LNCAP (cell line): ENCODE data around the gene OR52I1.

Source experiments
- CTCF ChIP-seq: fragments of 450-650 bp; IDR thresholded peaks from 2 replicates; pipeline ENCODE4 v1.5.1; 2017; ENCODE audit warnings: mild to moderate bottlenecking

The OR52I1 gene

GRCh38 chr11:4642043-4642442 is 48.2 kb downstream of the OR52I1 start:
- TF ChIP-seq CTCF: no peak

DNA sequence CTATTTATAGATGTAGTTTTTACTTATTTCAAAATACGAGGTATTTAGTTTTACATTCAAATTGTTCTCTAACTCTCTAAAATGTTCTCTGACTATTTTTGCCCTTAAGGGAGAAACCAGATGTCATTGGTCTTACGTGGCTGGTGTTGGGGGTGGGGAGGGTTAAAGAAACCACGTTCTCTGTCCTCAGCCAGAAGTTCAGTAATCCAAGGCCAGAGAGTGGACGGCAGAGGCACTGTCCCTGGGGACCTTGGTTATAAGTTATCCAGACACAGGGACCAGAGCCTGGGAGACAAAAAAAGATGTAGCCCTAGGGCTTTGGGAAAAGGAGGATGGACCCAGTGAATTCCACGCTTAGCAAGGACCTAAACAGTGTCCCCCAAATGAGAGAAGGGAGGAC is 49.2 kb downstream of the OR52I1 start:
- TF ChIP-seq CTCF: no peak

GRCh38 chr11:4643682-4644081 is 49.8 kb downstream of the OR52I1 start, which contains the start of gene OR51E1:
TSS of gene OR51E1 (plus strand) at chr11:4643982. CDS start at chr11:4652527, 8,545 bp downstream.
- TF ChIP-seq CTCF: no peak

DNA sequence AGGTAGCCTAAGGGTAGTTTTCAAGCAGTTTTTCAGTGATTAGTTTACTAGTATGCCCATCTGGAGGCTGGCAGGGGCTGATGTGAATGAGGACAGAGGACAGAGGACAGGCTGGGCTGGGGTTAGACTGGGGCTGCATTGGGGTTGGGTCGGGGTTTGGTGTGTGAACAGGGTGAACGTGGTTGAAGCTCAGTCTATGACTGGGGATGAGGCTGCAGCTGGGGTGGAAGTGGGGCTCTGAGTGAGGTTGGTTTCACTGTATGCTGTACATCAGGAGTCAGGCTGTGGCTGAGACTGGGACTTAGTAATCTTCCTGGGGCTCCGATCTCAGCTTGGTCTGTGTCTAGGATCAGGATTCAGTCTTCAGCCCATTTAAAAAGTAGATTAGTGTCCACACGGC is 50.4 kb downstream of the OR52I1 start:
- TF ChIP-seq CTCF: no peak
